GM23338 (cell line): ENCODE data around the gene TNFRSF6B. TPM values are rescaled to one million over a fixed set of nuclear protein-coding genes. Genes with fewer than 3 reads are reported as not detected.

Experiments used
- ATAC-seq: fragments of 200-7000 bp; cut with Tn5 transposase; 3 replicates; pipeline ENCODE4 v1.9.1; 2020
- DNase-seq: peaks from one replicate; pipeline ENCODE4 v3.0.0-alpha.2; 2015; ENCODE audit warnings: low spot score
- H2AFZ ChIP-seq: fragments of 200-600 bp; sonication (generic); 2 replicates; pipeline ENCODE4 v1.8.0; 2016; ENCODE audit warnings: antibody characterized with exemption, mild to moderate bottlenecking, moderate library complexity
- H3F3A ChIP-seq: fragments of 200-600 bp; sonication (generic); replicated peaks from 2 replicates; pipeline ENCODE4 v1.8.0; 2017; ENCODE audit warnings: antibody characterized with exemption, mixed run types, low read depth
- H3K27ac ChIP-seq: fragments of 200-600 bp; sonication (generic); 2 replicates; pipeline ENCODE4 v1.6.1; 2016; ENCODE audit warnings: low read depth
- H3K27me3 ChIP-seq: fragments of 200-600 bp; sonication (generic); 2 replicates; pipeline ENCODE4 v1.8.0; 2016; ENCODE audit warnings: mild to moderate bottlenecking, mixed run types, moderate library complexity; ENCODE audit not compliant: insufficient read depth
- H3K36me3 ChIP-seq: fragments of 200-600 bp; sonication (generic); 2 replicates; pipeline ENCODE4 v1.8.0; 2016; ENCODE audit warnings: mild to moderate bottlenecking; ENCODE audit not compliant: insufficient read depth
- H3K4me1 ChIP-seq: fragments of 200-600 bp; sonication (generic); 2 replicates; pipeline ENCODE4 v1.8.0; 2016; ENCODE audit warnings: mild to moderate bottlenecking, moderate library complexity; ENCODE audit not compliant: insufficient read depth
- H3K4me2 ChIP-seq: fragments of 200-600 bp; sonication (generic); 2 replicates; pipeline ENCODE4 v1.7.1; 2017; ENCODE audit warnings: mixed run types
- H3K4me3 ChIP-seq: fragments of 200-600 bp; sonication (generic); 2 replicates; pipeline ENCODE4 v1.6.1; 2016; ENCODE audit warnings: mixed run types
- H3K79me2 ChIP-seq: fragments of 200-600 bp; sonication (generic); replicated peaks from 2 replicates; pipeline ENCODE4 v1.8.0; 2017; ENCODE audit warnings: mild to moderate bottlenecking; ENCODE audit not compliant: insufficient read depth
- H3K9me2 ChIP-seq: fragments of 200-600 bp; sonication (generic); 2 replicates; pipeline ENCODE4 v1.8.0; 2017; ENCODE audit not compliant: insufficient read depth
- H4K20me1 ChIP-seq: fragments of 200-600 bp; sonication (generic); replicated peaks from 2 replicates; pipeline ENCODE4 v1.8.0; 2017; ENCODE audit warnings: mild to moderate bottlenecking; ENCODE audit not compliant: insufficient read depth
- H3K27ac Mint-ChIP-seq: 2 replicates; pipeline ENCODE4 v1.8.0; 2020; ENCODE audit warnings: inconsistent platforms, mild to moderate bottlenecking, moderate library complexity, mixed read lengths
- H3K27me3 Mint-ChIP-seq: 3 replicates; pipeline ENCODE4 v1.8.0; 2022; ENCODE audit warnings: low read depth, mild to moderate bottlenecking, moderate library complexity, mixed read lengths, inconsistent platforms; ENCODE audit not compliant: insufficient read depth, poor library complexity
- H3K36me3 Mint-ChIP-seq: 3 replicates; pipeline ENCODE4 v1.8.0; 2021; ENCODE audit warnings: low read depth, mild to moderate bottlenecking, inconsistent platforms, moderate library complexity, mixed read lengths
- H3K4me1 Mint-ChIP-seq: 3 replicates; pipeline ENCODE4 v1.8.0; 2020; ENCODE audit warnings: mild to moderate bottlenecking, inconsistent platforms, mixed read lengths
- H3K4me3 Mint-ChIP-seq: 3 replicates; pipeline ENCODE4 v1.8.0; 2021; ENCODE audit warnings: moderate library complexity, mild to moderate bottlenecking, inconsistent platforms, mixed read lengths
- H3K9me3 Mint-ChIP-seq: 3 replicates; pipeline ENCODE4 v1.8.0; 2020; ENCODE audit warnings: moderate library complexity, mild to moderate bottlenecking, inconsistent platforms, mixed read lengths
- CREB1 ChIP-seq: fragments of 250-450 bp; sonication (Bioruptor Pico); IDR thresholded peaks from 2 replicates; pipeline ENCODE4 v1.5.0; 2020; ENCODE audit warnings: low read depth, mild to moderate bottlenecking, moderate library complexity
- CTCF ChIP-seq, 2 experiments: fragments of 200-600 bp in 1 of 2; sonication (generic) in 1 of 2; conservative IDR thresholded peaks; 2 replicates each; pipeline versions ENCODE4 v1.5.1 to v1.6.1; 2016 to 2017; ENCODE audit warnings: antibody characterized with exemption in 2 of 2, low read depth in 2 of 2, mild to moderate bottlenecking in 2 of 2, moderate library complexity in 1 of 2
- EZH2 ChIP-seq: fragments of 200-600 bp; sonication (generic); IDR thresholded peaks from one replicate; pipeline ENCODE4 v1.8.0; 2017; ENCODE audit warnings: antibody characterized with exemption, mild to moderate bottlenecking, low read depth; ENCODE audit not compliant: unreplicated experiment
- NANOG ChIP-seq: IDR thresholded peaks from 2 replicates; pipeline ENCODE4 v1.6.1; 2016; ENCODE audit warnings: antibody characterized with exemption, borderline replicate concordance
- POLR2AphosphoS5 ChIP-seq: IDR thresholded peaks from 2 replicates; pipeline ENCODE4 v1.6.1; 2016; ENCODE audit warnings: antibody characterized with exemption, low read depth
- REST ChIP-seq: IDR thresholded peaks from one replicate; pipeline ENCODE4 v1.6.1; 2018; ENCODE audit warnings: antibody characterized with exemption; ENCODE audit not compliant: unreplicated experiment
- STAT1 ChIP-seq: IDR thresholded peaks from one replicate; pipeline ENCODE4 v1.6.1; 2016; ENCODE audit warnings: antibody characterized with exemption; ENCODE audit not compliant: unreplicated experiment
- ZNF114 ChIP-seq: fragments of 250-450 bp; sonication (Bioruptor Pico); IDR thresholded peaks from 2 replicates; pipeline ENCODE4 v1.5.0; 2020; ENCODE audit warnings: mild to moderate bottlenecking, moderate library complexity
- ZNF331 ChIP-seq: fragments of 250-450 bp; sonication (Bioruptor Pico); IDR thresholded peaks from 2 replicates; pipeline ENCODE4 v1.5.0; 2020; ENCODE audit warnings: low read depth, mild to moderate bottlenecking, moderate library complexity
- polyA plus RNA-seq: library from polyadenylated mRNA; unstranded; fragments of >200 nt; fragmentation: Nextera tagmentation; extraction: Ambion mirVana; gene quantifications from 2 replicates; pipeline ENCODE4 v1.2.1, GENCODE V29; 2016
- total RNA-seq: library from RNA; depleted of rRNA; stranded (reverse); fragments of >200 nt; shearing (Covaris generic); gene quantifications from 2 replicates; pipeline ENCODE4 v1.2.3, GENCODE V29; 2014

The TNFRSF6B gene
- total and polyA plus RNA-seq, 2 experiments from 2014 or later = 0.28 TPM; not detected in 1

GRCh38 chr20:63661959-63662812, 34.3 kb upstream of the TNFRSF6B start:
- Mint-ChIP-seq H3K36me3 (peaks cover 42% of the 10 kb centered on the region), H3K27me3 (peaks cover 13% of the 10 kb centered on the region), H3K4me1 (peaks cover 22% of the 10 kb centered on the region), H3K27ac (no peak overlapping the region), H3K4me3 (no peak overlapping the region), H3K9me3 (no peaks in the 10 kb centered on the region)
- Histone ChIP-seq H3K9me2 (no peaks in the 10 kb centered on the region), H3F3A (peaks cover 4% of the 10 kb centered on the region; the same call in 1 of the 2 replicates), H4K20me1 (no peaks in the 10 kb centered on the region; the same call in 1 of the 2 replicates), H3K36me3 (no peaks in the 10 kb centered on the region), H3K4me1 (0 out of 2 replicates have a peak, but pooled peaks cover 7% of the 10 kb centered on the region), H3K79me2 (peaks cover 8% of the 10 kb centered on the region), H3K27me3 (no peaks in the 10 kb centered on the region), H3K4me2 (no peak overlapping the region), H2AFZ (no peak overlapping the region), H3K4me3 (no peak overlapping the region), H3K27ac (no peak overlapping the region)
- DNase-seq (no peak), ATAC-seq (no peak)
- TF ChIP-seq CREB1 (CRISPR knock-in tag) = no peak
- no peak for TF ChIP-seq POLR2AphosphoS5
- TF ChIP-seq EZH2 = no peak
- no peak for TF ChIP-seq ZNF114 (CRISPR knock-in tag)
- no peak for TF ChIP-seq STAT1
- no peak for TF ChIP-seq NANOG
- TF ChIP-seq CTCF (conservative IDR thresholded peaks at IDR 0.05; ENCODE audit: low read depth in 2 of 2) = no peak
- TF ChIP-seq REST = no peak

- no peaks in the 10 kb centered on the region for H3K9me2 ChIP-seq
- Mint-ChIP-seq H3K27ac (no peak overlapping the region), H3K27me3 (peaks cover 11% of the 10 kb centered on the region), H3K4me1 (peaks cover 17% of the 10 kb centered on the region), H3K36me3 (peaks cover 48% of the 10 kb centered on the region), H3K4me3 (no peak overlapping the region), H3K9me3 (no peaks in the 10 kb centered on the region)
- H3K27me3 ChIP-seq = no peaks in the 10 kb centered on the region
- no peaks in the 10 kb centered on the region; the same call in 1 of the 2 replicates for H4K20me1 ChIP-seq
- H3K4me2 ChIP-seq = no peak overlapping the region
- no peak overlapping the region for H3K4me3 ChIP-seq
- DNase-seq (no peak), ATAC-seq (no peak)
- no peak overlapping the region for H2AFZ ChIP-seq
- H3K27ac ChIP-seq = no peak overlapping the region
- 0 out of 2 replicates have a peak, but pooled peaks cover 7% of the 10 kb centered on the region for H3K4me1 ChIP-seq
- H3K36me3 ChIP-seq = no peaks in the 10 kb centered on the region
- peaks cover 4% of the 10 kb centered on the region; the same call in 1 of the 2 replicates for H3F3A ChIP-seq
- H3K79me2 ChIP-seq = peaks cover 8% of the 10 kb centered on the region
- TF ChIP-seq ZNF331 (CRISPR knock-in tag) (no peak), EZH2 (no peak), POLR2AphosphoS5 (no peak)
Observed at GRCh38 chr20:63662813-63663189, 33.7 kb upstream of the TNFRSF6B start.
